ENCODE data around the gene AGFG2.
A peak's percentile ranks its signal among the peaks of the same experiment; 100 is the strongest.

The AGFG2 gene

DNA sequence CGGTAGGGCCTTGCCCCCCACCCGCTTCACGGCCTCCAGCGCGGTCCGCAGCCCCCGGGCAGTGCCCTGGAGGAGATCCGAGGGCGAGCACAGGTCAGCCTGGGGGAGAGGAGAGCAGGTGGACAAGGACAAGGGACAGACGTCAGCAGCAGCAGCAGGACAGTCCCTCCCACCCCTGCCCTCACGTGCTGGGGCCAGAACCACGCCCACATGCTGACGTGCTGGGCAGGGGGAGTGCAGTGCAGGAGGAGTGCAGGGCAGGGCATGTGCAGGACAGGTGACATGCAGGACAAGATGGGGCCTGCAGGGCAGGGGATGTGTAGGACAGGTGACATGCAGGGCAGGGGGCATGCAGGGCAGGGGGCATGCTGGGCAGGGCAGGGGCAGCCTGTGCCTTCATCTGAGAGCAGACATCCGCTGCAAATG is 36.2 kb downstream of the AGFG2 start (continued):
- peak; percentile 59; the same call in 1 of the 2 replicates for TF ChIP-seq KLF9 (tag by site-specific recombination; IDR thresholded peaks at IDR 0.05; ENCODE audit: low read depth)
- peak; percentile 28; the same call in 1 of the 2 replicates for TF ChIP-seq EGR2 (tag by site-specific recombination; IDR thresholded peaks at IDR 0.05; ENCODE audit: low read depth)
- peak; percentile 46 for TF ChIP-seq ZFHX2 (tag by site-specific recombination; conservative IDR thresholded peaks at IDR 0.05)

DNA sequence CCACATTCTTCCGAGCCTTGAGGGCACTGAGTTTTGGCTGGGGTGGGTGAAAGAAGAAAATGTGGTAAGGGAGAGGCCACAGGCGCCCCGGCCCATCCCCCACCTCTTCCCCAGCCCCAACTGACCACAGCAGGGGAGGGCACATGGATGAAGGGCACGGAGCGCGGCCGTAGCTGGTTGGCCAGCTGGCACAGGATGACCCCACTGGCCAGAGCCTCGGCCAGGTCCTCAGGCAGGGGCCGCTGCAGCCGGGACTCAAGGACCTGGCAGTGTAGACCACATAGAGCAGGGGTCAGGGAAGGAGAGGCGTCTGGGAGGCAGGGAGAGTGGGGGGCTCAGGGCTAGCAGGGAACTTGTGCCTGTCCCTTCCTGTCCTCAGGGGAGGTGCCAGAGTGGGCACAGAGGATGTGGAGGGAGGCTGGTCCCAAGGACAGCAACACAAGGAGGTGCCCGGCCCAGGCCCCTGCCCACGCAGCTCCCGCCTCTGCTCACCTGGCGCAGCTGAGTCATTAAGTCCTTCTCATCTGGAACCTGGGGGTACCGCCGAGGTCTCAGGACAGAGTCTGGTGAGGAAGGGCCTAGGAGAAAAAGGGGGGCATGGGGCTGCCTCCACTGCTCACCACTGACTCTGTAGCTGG is 36.9 kb downstream of the AGFG2 start:
- Histone ChIP-seq H3K4me3 (ENCODE audit: low read depth, low read length) (no peak overlapping the region), H3K4me1 (ENCODE audit: control insufficient read depth, insufficient read depth, low read length) (no peaks in the 10 kb centered on the region; the same call in 1 of the 2 replicates), H3K9me3 (ENCODE audit: control insufficient read depth, insufficient read depth, low read depth, low read length) (no peaks in the 10 kb centered on the region), H3K27ac (ENCODE audit: extremely low read depth, low read depth, low read length) (no peak overlapping the region), H3K36me3 (ENCODE audit: control insufficient read depth in 2 of 2, insufficient read depth in 1 of 2, low read length in 2 of 2) (peaks cover 6 to 41% of the 10 kb centered on the region in 2 experiments; a peak in 2 of 3 replicates)
- POLR2A ChIA-PET, result interaction anchor here (1.4 kb wide), 1 partner anchor 10 kb away, joined by 6 read pairs; the partner anchor contains the start of genes FBXO24 and LRCH4
- TF ChIP-seq OSR2 (tag by site-specific recombination; IDR thresholded peaks at IDR 0.05) (no peak), ZNF530 (tag by site-specific recombination; IDR thresholded peaks at IDR 0.05; ENCODE audit: low read depth) (no peak), ZIC2 (tag by site-specific recombination; IDR thresholded peaks at IDR 0.05) (no peak), ZNF16 (tag by site-specific recombination; IDR thresholded peaks at IDR 0.05; ENCODE audit: low read depth) (no peak), KLF8 (tag by site-specific recombination; IDR thresholded peaks at IDR 0.05) (no peak), HOXC10 (CRISPR knock-in tag; IDR thresholded peaks at IDR 0.05) (no peak), ZNF747 (tag by site-specific recombination; IDR thresholded peaks at IDR 0.05) (no peak), ZNF629 (tag by site-specific recombination; IDR thresholded peaks at IDR 0.05) (no peak), ZFP41 (tag by site-specific recombination; IDR thresholded peaks at IDR 0.05; ENCODE audit: borderline replicate concordance) (no peak), GLI4 (tag by site-specific recombination; IDR thresholded peaks at IDR 0.05) (no peak), ZNF146 (tag by site-specific recombination; IDR thresholded peaks at IDR 0.05) (no peak), ZNF223 (tag by site-specific recombination; IDR thresholded peaks at IDR 0.05) (no peak), KLF9 (tag by site-specific recombination; IDR thresholded peaks at IDR 0.05; ENCODE audit: low read depth) (no peak), ZNF654 (tag by site-specific recombination; IDR thresholded peaks at IDR 0.05; ENCODE audit: low read depth) (no peak), ZNF677 (tag by site-specific recombination; IDR thresholded peaks at IDR 0.05) (no peak), SCRT1 (tag by site-specific recombination; IDR thresholded peaks at IDR 0.05; ENCODE audit: borderline replicate concordance) (no peak), ZNF302 (tag by site-specific recombination; IDR thresholded peaks at IDR 0.05; ENCODE audit: low read depth) (no peak), SALL2 (tag by site-specific recombination; IDR thresholded peaks at IDR 0.05; ENCODE audit: borderline replicate concordance) (no peak), IKZF3 (tag by site-specific recombination; IDR thresholded peaks at IDR 0.05) (no peak)
- TF ChIP-seq, protein P1, sequence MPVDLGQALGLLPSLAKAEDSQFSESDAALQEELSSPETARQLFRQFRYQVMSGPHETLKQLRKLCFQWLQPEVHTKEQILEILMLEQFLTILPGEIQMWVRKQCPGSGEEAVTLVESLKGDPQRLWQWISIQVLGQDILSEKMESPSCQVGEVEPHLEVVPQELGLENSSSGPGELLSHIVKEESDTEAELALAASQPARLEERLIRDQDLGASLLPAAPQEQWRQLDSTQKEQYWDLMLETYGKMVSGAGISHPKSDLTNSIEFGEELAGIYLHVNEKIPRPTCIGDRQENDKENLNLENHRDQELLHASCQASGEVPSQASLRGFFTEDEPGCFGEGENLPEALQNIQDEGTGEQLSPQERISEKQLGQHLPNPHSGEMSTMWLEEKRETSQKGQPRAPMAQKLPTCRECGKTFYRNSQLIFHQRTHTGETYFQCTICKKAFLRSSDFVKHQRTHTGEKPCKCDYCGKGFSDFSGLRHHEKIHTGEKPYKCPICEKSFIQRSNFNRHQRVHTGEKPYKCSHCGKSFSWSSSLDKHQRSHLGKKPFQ (tag by site-specific recombination; IDR thresholded peaks at IDR 0.05), result no peak
- CTCF ChIA-PET, result interaction anchor here (0.9 kb wide), 1 partner anchor 9 kb away, joined by 3 read pairs; no protein-coding TSS in a partner anchor

DNA sequence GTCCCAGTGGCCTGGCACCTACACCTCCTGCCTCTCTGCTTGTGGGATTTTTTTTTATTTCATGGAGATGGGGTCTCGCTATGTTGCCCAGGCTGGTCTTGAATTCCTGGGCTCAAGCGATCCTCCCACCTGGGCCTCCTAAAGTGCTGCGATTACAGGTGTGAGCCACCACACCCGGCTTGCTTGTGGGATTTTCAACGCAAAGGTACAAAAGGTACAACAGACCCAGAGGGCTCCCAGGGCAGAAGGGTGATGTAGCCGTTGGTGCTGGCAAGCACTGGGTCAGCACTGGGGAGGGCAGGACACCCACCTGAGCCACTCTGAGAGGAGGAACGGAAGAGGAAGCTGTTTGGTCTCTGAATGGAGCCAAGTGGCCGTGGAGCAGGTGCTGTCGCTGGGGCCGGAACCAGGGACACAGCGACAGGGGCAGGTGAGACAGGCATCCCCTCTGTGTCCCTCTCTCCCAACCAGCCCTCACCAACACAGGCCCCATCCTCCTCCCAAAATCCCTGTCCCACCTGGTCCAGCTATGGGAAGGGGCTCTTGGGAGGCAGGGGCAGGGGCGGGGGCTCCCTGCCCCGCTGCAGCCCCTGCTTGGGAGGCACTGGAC is 37.5 kb downstream of the AGFG2 start:
- ChIA-PET CTCF (interaction anchor here (0.9 kb wide), 1 partner anchor 9 kb away, joined by 3 read pairs; no protein-coding TSS in a partner anchor), POLR2A (interaction anchor here (0.6 to 1.4 kb wide), 2 partner anchors 10 to 156 kb away, joined by 5 to 6 read pairs; partner anchors contain the start of genes FBXO24 and LRCH4)
- peaks cover 6 to 48% of the 10 kb centered on the region in 2 experiments; a peak in 2 of 3 replicates for H3K36me3 ChIP-seq (ENCODE audit: control insufficient read depth in 2 of 2, insufficient read depth in 1 of 2, low read length in 2 of 2)
- no peak overlapping the region for H3K27ac ChIP-seq (ENCODE audit: extremely low read depth, low read depth, low read length)
- no peaks in the 10 kb centered on the region for H3K4me1 ChIP-seq (ENCODE audit: control insufficient read depth, insufficient read depth, low read length)
- TF ChIP-seq, protein P1 (tag by site-specific recombination; IDR thresholded peaks at IDR 0.05), result no peak
- TF ChIP-seq TCF7L2 (IDR thresholded peaks at IDR 0.05; ENCODE audit: borderline replicate concordance, low read depth, low read length) (no peak), ZNF626 (tag by site-specific recombination; IDR thresholded peaks at IDR 0.05) (no peak), ZNF521 (tag by site-specific recombination; IDR thresholded peaks at IDR 0.05) (no peak), ZNF121 (tag by site-specific recombination; IDR thresholded peaks at IDR 0.05) (peak; percentile 87)
- TF ChIP-seq, protein P2, sequence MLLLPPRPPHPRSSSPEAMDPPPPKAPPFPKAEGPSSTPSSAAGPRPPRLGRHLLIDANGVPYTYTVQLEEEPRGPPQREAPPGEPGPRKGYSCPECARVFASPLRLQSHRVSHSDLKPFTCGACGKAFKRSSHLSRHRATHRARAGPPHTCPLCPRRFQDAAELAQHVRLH (tag by site-specific recombination; IDR thresholded peaks at IDR 0.05), result no peak
- no peak overlapping the region for H3K4me3 ChIP-seq (ENCODE audit: low read depth, low read length)
- no peaks in the 10 kb centered on the region for H3K9me3 ChIP-seq (ENCODE audit: control insufficient read depth, insufficient read depth, low read depth, low read length)
